HCT116 (cell line): ENCODE data around the gene SMG9. TPM values are rescaled to one million over a fixed set of nuclear protein-coding genes. Genes with fewer than 3 reads are reported as not detected.

Experiments used
- ATAC-seq: fragments of 200-7000 bp; cut with Tn5 transposase; 2 replicates; pipeline ENCODE4 v1.9.1; 2020; ENCODE audit warnings: mild to moderate bottlenecking, moderate library complexity
- BruUV-seq: library from RNA; stranded (reverse); fragments of 400-500 nt; replicated peaks from 2 replicates; lab custom pipeline; 2021; lab: Mats Ljungman, UMichigan
- CTCF ChIA-PET: fragments of 300-600 bp; sonication (Branson Sonifier 250); formaldehyde crosslinking; loops from one replicate; lab custom pipeline; 2021; ENCODE audit warnings: antibody characterized with exemption; lab: Charles Lee
- POLR2A ChIA-PET: fragments of 300-600, 350-600 bp; sonication (Branson Sonifier 250); formaldehyde crosslinking; loops from one replicate; lab custom pipeline; 2021; ENCODE audit warnings: antibody characterized with exemption; lab: Charles Lee
- RAD21 ChIA-PET, 2 experiments: fragments of 300-600 bp; sonication (Branson Sonifier 250); formaldehyde crosslinking; loops; one replicate each; lab custom pipeline; 2023; ENCODE audit warnings: low total read pairs in 2 of 2; ENCODE audit not compliant: uncharacterized antibody in 2 of 2, unreplicated experiment in 2 of 2, low non-redundant PET in 1 of 2; lab: Charles Lee
- DNase-seq: peaks from one replicate; pipeline ENCODE4 v3.0.0-alpha.2; 2010; ENCODE audit warnings: low read depth, low spot score
- H2AFZ ChIP-seq: fragments of 200-600 bp; shearing (Covaris generic), sonication (generic); 2 replicates; pipeline ENCODE4 v1.6.1; 2017; ENCODE audit warnings: low read depth, mixed run types, mixed read lengths, antibody characterized with exemption, low read length; ENCODE audit not compliant: poor library complexity, severe bottlenecking
- H3K27ac ChIP-seq: 2 replicates; pipeline ENCODE4 v1.5.1; 2012; ENCODE audit warnings: low read depth, low read length
- H3K27me3 ChIP-seq: fragments of 200-600 bp; sonication (generic); 2 replicates; pipeline ENCODE4 v1.6.1; 2016; ENCODE audit warnings: mixed run types, low read length, mixed read lengths; ENCODE audit not compliant: insufficient read depth
- H3K36me3 ChIP-seq, 2 experiments: fragments of 200-500 bp in 1 of 2; fragments of 200-600 bp in 1 of 2; sonication (Bioruptor generic) in 1 of 2; sonication (generic) in 1 of 2; 2 replicates each; pipeline versions ENCODE4 v1.5.1 to v1.6.1; 2014 to 2016; ENCODE audit warnings: low read length in 2 of 2, inconsistent platforms in 1 of 2, mixed read lengths in 1 of 2, mixed run types in 1 of 2; ENCODE audit not compliant: insufficient read depth in 2 of 2, control insufficient read depth in 1 of 2
- H3K4me1 ChIP-seq, 2 experiments: fragments of 200-600 bp in 1 of 2; sonication (generic) in 1 of 2; 2 replicates each; pipeline versions ENCODE4 v1.5.1 to v1.6.1; 2012 to 2017; ENCODE audit warnings: low read length in 2 of 2, inconsistent platforms in 1 of 2, mild to moderate bottlenecking in 1 of 2, mixed read lengths in 1 of 2, mixed run types in 1 of 2, moderate library complexity in 1 of 2; ENCODE audit not compliant: insufficient read depth in 2 of 2, control insufficient read depth in 1 of 2
- H3K4me2 ChIP-seq: fragments of 200-600 bp; sonication (generic); 2 replicates; pipeline ENCODE4 v1.6.1; 2017; ENCODE audit warnings: mixed run types, low read length, mixed read lengths
- H3K4me3 ChIP-seq, 2 experiments: fragments of 200-600 bp in 1 of 2; sonication (generic) in 1 of 2; replicated peaks in 1 of 2; 2 replicates each; pipeline ENCODE4 v1.5.1; 2011 to 2016; ENCODE audit warnings: low read length in 2 of 2, control low read depth in 1 of 2, low read depth in 1 of 2, mild to moderate bottlenecking in 1 of 2, mixed read lengths in 1 of 2, mixed run types in 1 of 2
- H3K79me2 ChIP-seq: fragments of 200-600 bp; sonication (generic); 2 replicates; pipeline ENCODE4 v1.6.1; 2017; ENCODE audit warnings: mild to moderate bottlenecking, mixed run types, low read length, moderate library complexity, mixed read lengths; ENCODE audit not compliant: insufficient read depth
- H3K9ac ChIP-seq: fragments of 200-600 bp; sonication (generic); 2 replicates; pipeline ENCODE4 v1.6.1; 2016; ENCODE audit warnings: low read length, mixed read lengths
- H3K9me2 ChIP-seq: fragments of 200-600 bp; sonication (generic), shearing (Covaris generic); 2 replicates; pipeline ENCODE4 v1.6.1; 2017; ENCODE audit warnings: mixed run types, mild to moderate bottlenecking, moderate library complexity; ENCODE audit not compliant: insufficient read depth
- H3K9me3 ChIP-seq, 2 experiments: fragments of 200-500 bp in 1 of 2; fragments of 200-600 bp in 1 of 2; sonication (Bioruptor generic) in 1 of 2; sonication (generic) in 1 of 2; 2 replicates each; pipeline ENCODE4 v1.6.1; 2014 to 2017; ENCODE audit warnings: low read length in 2 of 2, mixed read lengths in 2 of 2, inconsistent platforms in 1 of 2, low read depth in 1 of 2, mild to moderate bottlenecking in 1 of 2, mixed run types in 1 of 2, moderate library complexity in 1 of 2; ENCODE audit not compliant: control insufficient read depth in 1 of 2, insufficient read depth in 1 of 2
- H4K20me1 ChIP-seq: fragments of 200-600 bp; sonication (generic), shearing (Covaris generic); 2 replicates; pipeline ENCODE4 v1.6.1; 2017; ENCODE audit warnings: mixed run types, mild to moderate bottlenecking, moderate library complexity; ENCODE audit not compliant: insufficient read depth
- CBX3 ChIP-seq: IDR thresholded peaks from 2 replicates; pipeline ENCODE4 v1.6.1; 2012; ENCODE audit warnings: low read depth
- CEBPB ChIP-seq: IDR thresholded peaks from 2 replicates; pipeline ENCODE4 v1.6.1; 2012; ENCODE audit warnings: low read depth
- ELF1 ChIP-seq: IDR thresholded peaks from 2 replicates; pipeline ENCODE4 v1.6.1; 2012; ENCODE audit warnings: low read depth, borderline replicate concordance
- EZH2 ChIP-seq: fragments of 200-600 bp; sonication (generic); IDR thresholded peaks from 2 replicates; pipeline ENCODE4 v1.6.1; 2017; ENCODE audit warnings: antibody characterized with exemption, mixed run types
- FOSL1 ChIP-seq: IDR thresholded peaks from 2 replicates; pipeline ENCODE4 v1.6.1; 2012; ENCODE audit warnings: low read depth
- JUND ChIP-seq: IDR thresholded peaks from 2 replicates; pipeline ENCODE4 v1.6.1; 2012
- POLR2AphosphoS5 ChIP-seq: IDR thresholded peaks from 2 replicates; pipeline ENCODE4 v1.6.1; 2011; ENCODE audit warnings: mild to moderate bottlenecking, low read depth, low read length, moderate library complexity
- RAD21 ChIP-seq: IDR thresholded peaks from 2 replicates; pipeline ENCODE4 v1.6.1; 2012; ENCODE audit warnings: low read depth, mild to moderate bottlenecking
- SIN3A ChIP-seq: IDR thresholded peaks from 2 replicates; pipeline ENCODE4 v1.6.1; 2012; ENCODE audit warnings: low read depth
- SP1 ChIP-seq: IDR thresholded peaks from 2 replicates; pipeline ENCODE4 v1.6.1; 2012; ENCODE audit warnings: low read depth
- SRF ChIP-seq: IDR thresholded peaks from 2 replicates; pipeline ENCODE4 v1.6.1; 2012; ENCODE audit warnings: low read depth
- TCF7L2 ChIP-seq: IDR thresholded peaks from 2 replicates; pipeline ENCODE4 v1.7.0; 2011; ENCODE audit warnings: borderline replicate concordance, inconsistent platforms; ENCODE audit not compliant: insufficient read depth, insufficient read length; ENCODE audit errors: extremely low read depth
- ZFX ChIP-seq: fragments of 450-650 bp; IDR thresholded peaks from 2 replicates; pipeline ENCODE4 v1.6.1; 2017
- ZNF274 ChIP-seq: fragments of 200-500 bp; sonication (Bioruptor generic); IDR thresholded peaks from 2 replicates; pipeline ENCODE4 v1.6.1; 2014; ENCODE audit warnings: mild to moderate bottlenecking, low read depth, low read length, inconsistent platforms
- intact Hi-C: fragments of 100-400 bp; cut with micrococcal nuclease; formaldehyde crosslinking; loops from 2 replicates; pipeline ENCODE4 v1.10.0; 2022
- total RNA-seq: library from RNA; stranded (reverse); gene quantifications from one replicate; pipeline ENCODE4 v1.2.1, GENCODE V29; 2021; ENCODE audit not compliant: unreplicated experiment
- TF ChIP-seq, protein P1 (sequence below): IDR thresholded peaks from 2 replicates; pipeline ENCODE4 v1.6.1; 2012
- TF ChIP-seq, protein P2 (sequence below): IDR thresholded peaks from 2 replicates; pipeline ENCODE4 v1.6.1; 2011; ENCODE audit warnings: mild to moderate bottlenecking, low read length, moderate library complexity; ENCODE audit not compliant: insufficient replicate concordance; ENCODE audit errors: extremely low read depth
- TF ChIP-seq, protein P3 (sequence below): IDR thresholded peaks from 2 replicates; pipeline ENCODE4 v1.6.1; 2012; ENCODE audit warnings: low read depth
- TF ChIP-seq, protein P4 (sequence below), 3 experiments: fragments of 200-600 bp in 1 of 3; sonication (generic) in 1 of 3; IDR thresholded peaks in 2 of 3; conservative IDR thresholded peaks in 1 of 3; 2 replicates each; pipeline ENCODE4 v1.5.1; 2012 to 2017; ENCODE audit warnings: low read depth in 2 of 3, low read length in 2 of 3, antibody characterized with exemption in 1 of 3, borderline replicate concordance in 1 of 3, control low read depth in 1 of 3, mild to moderate bottlenecking in 1 of 3, mixed read lengths in 1 of 3, mixed run types in 1 of 3, moderate library complexity in 1 of 3; ENCODE audit not compliant: insufficient read depth in 1 of 3
- TF ChIP-seq, protein P5 (sequence below): IDR thresholded peaks from 2 replicates; pipeline ENCODE4 v1.6.1; 2012

Gene SMG9
- total RNA-seq, 1 experiment from 2014 or later = 80.2 TPM

DNA sequence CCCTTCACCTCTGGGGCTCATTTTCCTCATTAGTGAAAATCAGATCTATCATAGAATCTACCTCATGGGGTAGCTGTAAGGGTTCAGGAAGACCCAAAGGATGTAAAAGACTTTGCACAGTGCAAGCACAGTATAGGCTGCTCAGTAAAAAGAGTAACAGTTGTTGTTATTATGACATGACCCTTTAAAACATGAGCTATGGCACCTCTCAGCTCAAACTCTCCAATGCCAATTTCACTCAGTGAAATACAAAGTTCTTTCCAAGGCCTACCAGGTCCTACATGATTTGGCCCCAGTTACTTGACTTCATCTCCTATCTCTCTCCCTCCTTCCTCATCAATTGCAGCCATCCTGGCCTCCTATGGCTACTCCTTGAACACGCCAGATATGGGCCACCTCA is 4.9 kb downstream of the SMG9 start:
- Histone ChIP-seq H3K79me2 (peaks cover 50% of the 10 kb centered on the region), H4K20me1 (no peaks in the 10 kb centered on the region), H3K4me1 (peaks cover 12 to 38% of the 10 kb centered on the region in 2 experiments), H3K9me2 (no peaks in the 10 kb centered on the region)
- CTCF ChIA-PET = no interaction called here
- no peak for DNase-seq
- intact Hi-C loops = no loop called here
- TF ChIP-seq TCF7L2 (no peak), JUND (no peak), SIN3A (no peak), POLR2AphosphoS5 (no peak), ELF1 (no peak), SRF (no peak), SP1 (no peak), RAD21 (no peak), ZFX (no peak), CEBPB (no peak), FOSL1 (no peak), ZNF274 (no peak), CBX3 (no peak), EZH2 (no peak)
- TF ChIP-seq, protein P1, sequence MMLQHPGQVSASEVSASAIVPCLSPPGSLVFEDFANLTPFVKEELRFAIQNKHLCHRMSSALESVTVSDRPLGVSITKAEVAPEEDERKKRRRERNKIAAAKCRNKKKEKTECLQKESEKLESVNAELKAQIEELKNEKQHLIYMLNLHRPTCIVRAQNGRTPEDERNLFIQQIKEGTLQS = no peak
- TF ChIP-seq, protein P2, sequence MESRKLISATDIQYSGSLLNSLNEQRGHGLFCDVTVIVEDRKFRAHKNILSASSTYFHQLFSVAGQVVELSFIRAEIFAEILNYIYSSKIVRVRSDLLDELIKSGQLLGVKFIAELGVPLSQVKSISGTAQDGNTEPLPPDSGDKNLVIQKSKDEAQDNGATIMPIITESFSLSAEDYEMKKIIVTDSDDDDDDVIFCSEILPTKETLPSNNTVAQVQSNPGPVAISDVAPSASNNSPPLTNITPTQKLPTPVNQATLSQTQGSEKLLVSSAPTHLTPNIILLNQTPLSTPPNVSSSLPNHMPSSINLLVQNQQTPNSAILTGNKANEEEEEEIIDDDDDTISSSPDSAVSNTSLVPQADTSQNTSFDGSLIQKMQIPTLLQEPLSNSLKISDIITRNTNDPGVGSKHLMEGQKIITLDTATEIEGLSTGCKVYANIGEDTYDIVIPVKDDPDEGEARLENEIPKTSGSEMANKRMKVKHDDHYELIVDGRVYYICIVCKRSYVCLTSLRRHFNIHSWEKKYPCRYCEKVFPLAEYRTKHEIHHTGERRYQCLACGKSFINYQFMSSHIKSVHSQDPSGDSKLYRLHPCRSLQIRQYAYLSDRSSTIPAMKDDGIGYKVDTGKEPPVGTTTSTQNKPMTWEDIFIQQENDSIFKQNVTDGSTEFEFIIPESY = no peak
- TF ChIP-seq, protein P3, sequence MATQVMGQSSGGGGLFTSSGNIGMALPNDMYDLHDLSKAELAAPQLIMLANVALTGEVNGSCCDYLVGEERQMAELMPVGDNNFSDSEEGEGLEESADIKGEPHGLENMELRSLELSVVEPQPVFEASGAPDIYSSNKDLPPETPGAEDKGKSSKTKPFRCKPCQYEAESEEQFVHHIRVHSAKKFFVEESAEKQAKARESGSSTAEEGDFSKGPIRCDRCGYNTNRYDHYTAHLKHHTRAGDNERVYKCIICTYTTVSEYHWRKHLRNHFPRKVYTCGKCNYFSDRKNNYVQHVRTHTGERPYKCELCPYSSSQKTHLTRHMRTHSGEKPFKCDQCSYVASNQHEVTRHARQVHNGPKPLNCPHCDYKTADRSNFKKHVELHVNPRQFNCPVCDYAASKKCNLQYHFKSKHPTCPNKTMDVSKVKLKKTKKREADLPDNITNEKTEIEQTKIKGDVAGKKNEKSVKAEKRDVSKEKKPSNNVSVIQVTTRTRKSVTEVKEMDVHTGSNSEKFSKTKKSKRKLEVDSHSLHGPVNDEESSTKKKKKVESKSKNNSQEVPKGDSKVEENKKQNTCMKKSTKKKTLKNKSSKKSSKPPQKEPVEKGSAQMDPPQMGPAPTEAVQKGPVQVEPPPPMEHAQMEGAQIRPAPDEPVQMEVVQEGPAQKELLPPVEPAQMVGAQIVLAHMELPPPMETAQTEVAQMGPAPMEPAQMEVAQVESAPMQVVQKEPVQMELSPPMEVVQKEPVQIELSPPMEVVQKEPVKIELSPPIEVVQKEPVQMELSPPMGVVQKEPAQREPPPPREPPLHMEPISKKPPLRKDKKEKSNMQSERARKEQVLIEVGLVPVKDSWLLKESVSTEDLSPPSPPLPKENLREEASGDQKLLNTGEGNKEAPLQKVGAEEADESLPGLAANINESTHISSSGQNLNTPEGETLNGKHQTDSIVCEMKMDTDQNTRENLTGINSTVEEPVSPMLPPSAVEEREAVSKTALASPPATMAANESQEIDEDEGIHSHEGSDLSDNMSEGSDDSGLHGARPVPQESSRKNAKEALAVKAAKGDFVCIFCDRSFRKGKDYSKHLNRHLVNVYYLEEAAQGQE = no peak
- TF ChIP-seq, protein P4, sequence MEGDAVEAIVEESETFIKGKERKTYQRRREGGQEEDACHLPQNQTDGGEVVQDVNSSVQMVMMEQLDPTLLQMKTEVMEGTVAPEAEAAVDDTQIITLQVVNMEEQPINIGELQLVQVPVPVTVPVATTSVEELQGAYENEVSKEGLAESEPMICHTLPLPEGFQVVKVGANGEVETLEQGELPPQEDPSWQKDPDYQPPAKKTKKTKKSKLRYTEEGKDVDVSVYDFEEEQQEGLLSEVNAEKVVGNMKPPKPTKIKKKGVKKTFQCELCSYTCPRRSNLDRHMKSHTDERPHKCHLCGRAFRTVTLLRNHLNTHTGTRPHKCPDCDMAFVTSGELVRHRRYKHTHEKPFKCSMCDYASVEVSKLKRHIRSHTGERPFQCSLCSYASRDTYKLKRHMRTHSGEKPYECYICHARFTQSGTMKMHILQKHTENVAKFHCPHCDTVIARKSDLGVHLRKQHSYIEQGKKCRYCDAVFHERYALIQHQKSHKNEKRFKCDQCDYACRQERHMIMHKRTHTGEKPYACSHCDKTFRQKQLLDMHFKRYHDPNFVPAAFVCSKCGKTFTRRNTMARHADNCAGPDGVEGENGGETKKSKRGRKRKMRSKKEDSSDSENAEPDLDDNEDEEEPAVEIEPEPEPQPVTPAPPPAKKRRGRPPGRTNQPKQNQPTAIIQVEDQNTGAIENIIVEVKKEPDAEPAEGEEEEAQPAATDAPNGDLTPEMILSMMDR (IDR thresholded peaks at IDR 0.05 in 2 of 3, conservative IDR thresholded peaks at IDR 0.05 in 1 of 3; ENCODE audit: borderline replicate concordance in 1 of 3, insufficient read depth in 1 of 3, low read depth in 2 of 3, low read length in 2 of 3) = no peak
- TF ChIP-seq, protein P5, sequence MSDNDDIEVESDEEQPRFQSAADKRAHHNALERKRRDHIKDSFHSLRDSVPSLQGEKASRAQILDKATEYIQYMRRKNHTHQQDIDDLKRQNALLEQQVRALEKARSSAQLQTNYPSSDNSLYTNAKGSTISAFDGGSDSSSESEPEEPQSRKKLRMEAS = no peak
- TF ChIP-seq, all 23 proteins: peak for 0
- Histone ChIP-seq H3K9me3 (no peaks in the 10 kb centered on the region), H3K9ac (no peak overlapping the region), H3K27ac (no peak overlapping the region), H3K36me3 (peaks cover 37 to 47% of the 10 kb centered on the region in 2 experiments), H3K4me3 (no peak overlapping the region), H3K27me3 (no peaks in the 10 kb centered on the region), H2AFZ (no peak overlapping the region), H3K4me2 (no peak overlapping the region)
- POLR2A ChIA-PET = interaction anchor here (1.0 kb wide), 1 partner anchor 15 kb away, joined by 3 read pairs; no protein-coding TSS in a partner anchor
- no TSS peak for BruUV-seq
- RAD21 ChIA-PET = no interaction called here
- no peak for ATAC-seq
